HEK293 (cell line): ENCODE measurements around the gene SLC35F3.

Experiments
- INSM2 ChIP-seq: fragments of 450-650 bp; formaldehyde crosslinking; IDR thresholded peaks from 2 replicates; pipeline ENCODE4 v1.5.1; 2016; ENCODE audit warnings: missing biosample characterization, missing genetic modification characterization
- MZF1 ChIP-seq: fragments of 450-650 bp; formaldehyde crosslinking; IDR thresholded peaks from 2 replicates; pipeline ENCODE4 v1.5.1; 2017; ENCODE audit warnings: missing biosample characterization, missing genetic modification characterization, borderline replicate concordance
- ZBTB8A ChIP-seq: fragments of 450-650 bp; formaldehyde crosslinking; IDR thresholded peaks from 2 replicates; pipeline ENCODE4 v1.5.1; 2016; ENCODE audit warnings: missing biosample characterization, missing genetic modification characterization
- ZNF184 ChIP-seq: fragments of 450-650 bp; IDR thresholded peaks from 2 replicates; pipeline ENCODE4 v1.5.1; 2018; ENCODE audit warnings: missing biosample characterization, mild to moderate bottlenecking, missing genetic modification characterization
- ZNF302 ChIP-seq: fragments of 450-650 bp; formaldehyde crosslinking; IDR thresholded peaks from 2 replicates; pipeline ENCODE4 v1.5.1; 2016; ENCODE audit warnings: missing biosample characterization, missing genetic modification characterization, low read depth
- ZNF621 ChIP-seq: fragments of 450-650 bp; formaldehyde crosslinking; IDR thresholded peaks from 2 replicates; pipeline ENCODE4 v1.5.1; 2017; ENCODE audit warnings: missing biosample characterization, missing genetic modification characterization
- TF ChIP-seq, protein P1 (sequence below): fragments of 450-650 bp; formaldehyde crosslinking; IDR thresholded peaks from 2 replicates; pipeline ENCODE4 v1.5.1; 2017; ENCODE audit warnings: missing biosample characterization, missing genetic modification characterization
- TF ChIP-seq, protein P2 (sequence below): fragments of 450-650 bp; formaldehyde crosslinking; IDR thresholded peaks from 2 replicates; pipeline ENCODE4 v1.5.1; 2016; ENCODE audit warnings: missing biosample characterization, missing genetic modification characterization
- TF ChIP-seq, protein P3 (sequence below): fragments of 450-650 bp; formaldehyde crosslinking; IDR thresholded peaks from 2 replicates; pipeline ENCODE4 v1.5.1; 2016; ENCODE audit warnings: missing biosample characterization, missing genetic modification characterization
- TF ChIP-seq, protein P4 (sequence below): fragments of 450-650 bp; formaldehyde crosslinking; IDR thresholded peaks from 2 replicates; pipeline ENCODE4 v1.5.1; 2016; ENCODE audit warnings: missing biosample characterization, missing genetic modification characterization
- TF ChIP-seq, protein P5 (sequence below): fragments of 450-650 bp; formaldehyde crosslinking; IDR thresholded peaks from 2 replicates; pipeline ENCODE4 v1.5.1; 2016; ENCODE audit warnings: missing biosample characterization, missing genetic modification characterization

DNA sequence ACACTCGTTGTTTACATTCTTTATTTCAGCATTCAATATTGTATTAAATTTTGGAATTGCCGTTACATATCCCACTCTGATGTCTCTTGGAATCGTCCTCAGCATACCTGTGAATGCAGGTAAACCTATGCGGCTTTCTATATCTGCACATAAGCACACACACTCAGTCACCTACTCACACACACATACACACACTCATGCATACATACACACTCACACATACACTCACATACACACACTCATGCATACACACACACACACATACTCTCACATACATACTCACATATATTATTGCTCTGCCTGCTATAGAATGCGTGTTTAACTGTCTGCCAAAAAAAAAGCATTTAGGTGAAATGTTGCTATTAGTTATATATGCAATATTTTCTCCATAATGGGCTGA, 415.6 kb downstream of the SLC35F3 start:
- TF ChIP-seq, protein P1, sequence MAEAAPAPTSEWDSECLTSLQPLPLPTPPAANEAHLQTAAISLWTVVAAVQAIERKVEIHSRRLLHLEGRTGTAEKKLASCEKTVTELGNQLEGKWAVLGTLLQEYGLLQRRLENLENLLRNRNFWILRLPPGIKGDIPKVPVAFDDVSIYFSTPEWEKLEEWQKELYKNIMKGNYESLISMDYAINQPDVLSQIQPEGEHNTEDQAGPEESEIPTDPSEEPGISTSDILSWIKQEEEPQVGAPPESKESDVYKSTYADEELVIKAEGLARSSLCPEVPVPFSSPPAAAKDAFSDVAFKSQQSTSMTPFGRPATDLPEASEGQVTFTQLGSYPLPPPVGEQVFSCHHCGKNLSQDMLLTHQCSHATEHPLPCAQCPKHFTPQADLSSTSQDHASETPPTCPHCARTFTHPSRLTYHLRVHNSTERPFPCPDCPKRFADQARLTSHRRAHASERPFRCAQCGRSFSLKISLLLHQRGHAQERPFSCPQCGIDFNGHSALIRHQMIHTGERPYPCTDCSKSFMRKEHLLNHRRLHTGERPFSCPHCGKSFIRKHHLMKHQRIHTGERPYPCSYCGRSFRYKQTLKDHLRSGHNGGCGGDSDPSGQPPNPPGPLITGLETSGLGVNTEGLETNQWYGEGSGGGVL (tag by site-specific recombination): no peak
- TF ChIP-seq ZNF302: no peak
- TF ChIP-seq INSM2 (tag by site-specific recombination): no peak
- TF ChIP-seq, protein P2, sequence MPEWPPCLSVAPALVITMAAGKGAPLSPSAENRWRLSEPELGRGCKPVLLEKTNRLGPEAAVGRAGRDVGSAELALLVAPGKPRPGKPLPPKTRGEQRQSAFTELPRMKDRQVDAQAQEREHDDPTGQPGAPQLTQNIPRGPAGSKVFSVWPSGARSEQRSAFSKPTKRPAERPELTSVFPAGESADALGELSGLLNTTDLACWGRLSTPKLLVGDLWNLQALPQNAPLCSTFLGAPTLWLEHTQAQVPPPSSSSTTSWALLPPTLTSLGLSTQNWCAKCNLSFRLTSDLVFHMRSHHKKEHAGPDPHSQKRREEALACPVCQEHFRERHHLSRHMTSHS (tag by site-specific recombination): no peak
- TF ChIP-seq MZF1 (tag by site-specific recombination): no peak
- TF ChIP-seq ZNF621 (tag by site-specific recombination): no peak
- TF ChIP-seq ZNF184 (tag by site-specific recombination): no peak
- TF ChIP-seq, protein P3, sequence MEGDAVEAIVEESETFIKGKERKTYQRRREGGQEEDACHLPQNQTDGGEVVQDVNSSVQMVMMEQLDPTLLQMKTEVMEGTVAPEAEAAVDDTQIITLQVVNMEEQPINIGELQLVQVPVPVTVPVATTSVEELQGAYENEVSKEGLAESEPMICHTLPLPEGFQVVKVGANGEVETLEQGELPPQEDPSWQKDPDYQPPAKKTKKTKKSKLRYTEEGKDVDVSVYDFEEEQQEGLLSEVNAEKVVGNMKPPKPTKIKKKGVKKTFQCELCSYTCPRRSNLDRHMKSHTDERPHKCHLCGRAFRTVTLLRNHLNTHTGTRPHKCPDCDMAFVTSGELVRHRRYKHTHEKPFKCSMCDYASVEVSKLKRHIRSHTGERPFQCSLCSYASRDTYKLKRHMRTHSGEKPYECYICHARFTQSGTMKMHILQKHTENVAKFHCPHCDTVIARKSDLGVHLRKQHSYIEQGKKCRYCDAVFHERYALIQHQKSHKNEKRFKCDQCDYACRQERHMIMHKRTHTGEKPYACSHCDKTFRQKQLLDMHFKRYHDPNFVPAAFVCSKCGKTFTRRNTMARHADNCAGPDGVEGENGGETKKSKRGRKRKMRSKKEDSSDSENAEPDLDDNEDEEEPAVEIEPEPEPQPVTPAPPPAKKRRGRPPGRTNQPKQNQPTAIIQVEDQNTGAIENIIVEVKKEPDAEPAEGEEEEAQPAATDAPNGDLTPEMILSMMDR (tag by site-specific recombination): no peak
- TF ChIP-seq, protein P4, sequence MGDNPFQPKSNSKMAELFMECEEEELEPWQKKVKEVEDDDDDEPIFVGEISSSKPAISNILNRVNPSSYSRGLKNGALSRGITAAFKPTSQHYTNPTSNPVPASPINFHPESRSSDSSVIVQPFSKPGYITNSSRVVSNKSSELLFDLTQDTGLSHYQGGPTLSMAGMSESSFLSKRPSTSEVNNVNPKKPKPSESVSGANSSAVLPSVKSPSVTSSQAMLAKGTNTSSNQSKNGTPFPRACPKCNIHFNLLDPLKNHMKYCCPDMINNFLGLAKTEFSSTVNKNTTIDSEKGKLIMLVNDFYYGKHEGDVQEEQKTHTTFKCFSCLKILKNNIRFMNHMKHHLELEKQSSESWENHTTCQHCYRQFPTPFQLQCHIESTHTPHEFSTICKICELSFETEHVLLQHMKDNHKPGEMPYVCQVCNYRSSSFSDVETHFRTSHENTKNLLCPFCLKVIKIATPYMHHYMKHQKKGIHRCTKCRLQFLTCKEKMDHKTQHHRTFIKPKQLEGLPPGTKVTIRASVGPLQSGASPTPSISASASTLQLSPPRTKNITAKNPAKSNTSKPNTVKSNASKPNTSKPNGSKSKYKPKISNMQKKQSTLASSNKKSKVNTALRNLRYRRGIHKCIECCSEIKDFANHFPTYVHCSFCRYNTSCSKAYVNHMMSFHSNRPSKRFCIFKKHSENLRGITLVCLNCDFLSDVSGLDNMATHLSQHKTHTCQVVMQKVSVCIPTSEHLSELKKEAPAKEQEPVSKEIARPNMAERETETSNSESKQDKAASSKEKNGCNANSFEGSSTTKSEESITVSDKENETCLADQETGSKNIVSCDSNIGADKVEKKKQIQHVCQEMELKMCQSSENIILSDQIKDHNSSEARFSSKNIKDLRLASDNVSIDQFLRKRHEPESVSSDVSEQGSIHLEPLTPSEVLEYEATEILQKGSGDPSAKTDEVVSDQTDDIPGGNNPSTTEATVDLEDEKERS: no peak
- TF ChIP-seq ZBTB8A: no peak
- TF ChIP-seq, protein P5, sequence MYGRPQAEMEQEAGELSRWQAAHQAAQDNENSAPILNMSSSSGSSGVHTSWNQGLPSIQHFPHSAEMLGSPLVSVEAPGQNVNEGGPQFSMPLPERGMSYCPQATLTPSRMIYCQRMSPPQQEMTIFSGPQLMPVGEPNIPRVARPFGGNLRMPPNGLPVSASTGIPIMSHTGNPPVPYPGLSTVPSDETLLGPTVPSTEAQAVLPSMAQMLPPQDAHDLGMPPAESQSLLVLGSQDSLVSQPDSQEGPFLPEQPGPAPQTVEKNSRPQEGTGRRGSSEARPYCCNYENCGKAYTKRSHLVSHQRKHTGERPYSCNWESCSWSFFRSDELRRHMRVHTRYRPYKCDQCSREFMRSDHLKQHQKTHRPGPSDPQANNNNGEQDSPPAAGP: no peak
